Neural cell (in vitro differentiated cells): ENCODE data around the gene JADE1.

Experiments
- EZH2 ChIP-seq: fragments of 200-600, 300-800 bp; shearing (Covaris generic), sonication (generic); IDR thresholded peaks from 2 replicates; pipeline ENCODE4 v1.6.1; 2014; ENCODE audit warnings: antibody characterized with exemption, low read length, borderline replicate concordance, mild to moderate bottlenecking; ENCODE audit not compliant: insufficient read depth, poor library complexity, severe bottlenecking
- TF ChIP-seq, protein P1 (sequence below): IDR thresholded peaks from 2 replicates; pipeline ENCODE4 v1.6.1; 2012; ENCODE audit warnings: borderline replicate concordance
- TF ChIP-seq, protein P2 (sequence below): fragments of 450-650 bp; IDR thresholded peaks from 2 replicates; pipeline ENCODE4 v1.5.1; 2014; ENCODE audit warnings: antibody characterized with exemption, mild to moderate bottlenecking, moderate library complexity; ENCODE audit not compliant: poor library complexity, severe bottlenecking

DNA sequence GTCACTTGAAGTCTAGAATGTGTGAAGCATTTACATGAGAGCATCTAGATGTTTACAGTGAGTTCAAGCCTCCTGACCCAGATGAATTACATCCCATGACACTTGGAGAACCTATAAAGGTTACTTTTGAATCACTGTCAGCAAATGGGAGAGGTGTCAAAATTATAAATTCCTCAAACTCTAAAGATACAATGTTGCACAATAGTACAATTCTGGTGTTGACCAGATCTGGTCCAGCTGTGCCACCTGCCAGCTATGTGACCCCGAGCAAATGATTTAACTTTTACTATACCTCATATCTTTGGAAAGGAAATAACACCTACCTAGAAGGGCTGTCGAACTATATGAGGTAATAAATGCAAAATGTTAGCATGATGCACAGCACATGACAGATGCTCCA lies 69.8 kb downstream of the JADE1 start:
- no peak for TF ChIP-seq EZH2
- TF ChIP-seq, protein P1, sequence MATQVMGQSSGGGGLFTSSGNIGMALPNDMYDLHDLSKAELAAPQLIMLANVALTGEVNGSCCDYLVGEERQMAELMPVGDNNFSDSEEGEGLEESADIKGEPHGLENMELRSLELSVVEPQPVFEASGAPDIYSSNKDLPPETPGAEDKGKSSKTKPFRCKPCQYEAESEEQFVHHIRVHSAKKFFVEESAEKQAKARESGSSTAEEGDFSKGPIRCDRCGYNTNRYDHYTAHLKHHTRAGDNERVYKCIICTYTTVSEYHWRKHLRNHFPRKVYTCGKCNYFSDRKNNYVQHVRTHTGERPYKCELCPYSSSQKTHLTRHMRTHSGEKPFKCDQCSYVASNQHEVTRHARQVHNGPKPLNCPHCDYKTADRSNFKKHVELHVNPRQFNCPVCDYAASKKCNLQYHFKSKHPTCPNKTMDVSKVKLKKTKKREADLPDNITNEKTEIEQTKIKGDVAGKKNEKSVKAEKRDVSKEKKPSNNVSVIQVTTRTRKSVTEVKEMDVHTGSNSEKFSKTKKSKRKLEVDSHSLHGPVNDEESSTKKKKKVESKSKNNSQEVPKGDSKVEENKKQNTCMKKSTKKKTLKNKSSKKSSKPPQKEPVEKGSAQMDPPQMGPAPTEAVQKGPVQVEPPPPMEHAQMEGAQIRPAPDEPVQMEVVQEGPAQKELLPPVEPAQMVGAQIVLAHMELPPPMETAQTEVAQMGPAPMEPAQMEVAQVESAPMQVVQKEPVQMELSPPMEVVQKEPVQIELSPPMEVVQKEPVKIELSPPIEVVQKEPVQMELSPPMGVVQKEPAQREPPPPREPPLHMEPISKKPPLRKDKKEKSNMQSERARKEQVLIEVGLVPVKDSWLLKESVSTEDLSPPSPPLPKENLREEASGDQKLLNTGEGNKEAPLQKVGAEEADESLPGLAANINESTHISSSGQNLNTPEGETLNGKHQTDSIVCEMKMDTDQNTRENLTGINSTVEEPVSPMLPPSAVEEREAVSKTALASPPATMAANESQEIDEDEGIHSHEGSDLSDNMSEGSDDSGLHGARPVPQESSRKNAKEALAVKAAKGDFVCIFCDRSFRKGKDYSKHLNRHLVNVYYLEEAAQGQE: no peak
- TF ChIP-seq, protein P2, sequence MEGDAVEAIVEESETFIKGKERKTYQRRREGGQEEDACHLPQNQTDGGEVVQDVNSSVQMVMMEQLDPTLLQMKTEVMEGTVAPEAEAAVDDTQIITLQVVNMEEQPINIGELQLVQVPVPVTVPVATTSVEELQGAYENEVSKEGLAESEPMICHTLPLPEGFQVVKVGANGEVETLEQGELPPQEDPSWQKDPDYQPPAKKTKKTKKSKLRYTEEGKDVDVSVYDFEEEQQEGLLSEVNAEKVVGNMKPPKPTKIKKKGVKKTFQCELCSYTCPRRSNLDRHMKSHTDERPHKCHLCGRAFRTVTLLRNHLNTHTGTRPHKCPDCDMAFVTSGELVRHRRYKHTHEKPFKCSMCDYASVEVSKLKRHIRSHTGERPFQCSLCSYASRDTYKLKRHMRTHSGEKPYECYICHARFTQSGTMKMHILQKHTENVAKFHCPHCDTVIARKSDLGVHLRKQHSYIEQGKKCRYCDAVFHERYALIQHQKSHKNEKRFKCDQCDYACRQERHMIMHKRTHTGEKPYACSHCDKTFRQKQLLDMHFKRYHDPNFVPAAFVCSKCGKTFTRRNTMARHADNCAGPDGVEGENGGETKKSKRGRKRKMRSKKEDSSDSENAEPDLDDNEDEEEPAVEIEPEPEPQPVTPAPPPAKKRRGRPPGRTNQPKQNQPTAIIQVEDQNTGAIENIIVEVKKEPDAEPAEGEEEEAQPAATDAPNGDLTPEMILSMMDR: no peak
